ENCODE data around the gene PHPT1.

Gene PHPT1

DNA sequence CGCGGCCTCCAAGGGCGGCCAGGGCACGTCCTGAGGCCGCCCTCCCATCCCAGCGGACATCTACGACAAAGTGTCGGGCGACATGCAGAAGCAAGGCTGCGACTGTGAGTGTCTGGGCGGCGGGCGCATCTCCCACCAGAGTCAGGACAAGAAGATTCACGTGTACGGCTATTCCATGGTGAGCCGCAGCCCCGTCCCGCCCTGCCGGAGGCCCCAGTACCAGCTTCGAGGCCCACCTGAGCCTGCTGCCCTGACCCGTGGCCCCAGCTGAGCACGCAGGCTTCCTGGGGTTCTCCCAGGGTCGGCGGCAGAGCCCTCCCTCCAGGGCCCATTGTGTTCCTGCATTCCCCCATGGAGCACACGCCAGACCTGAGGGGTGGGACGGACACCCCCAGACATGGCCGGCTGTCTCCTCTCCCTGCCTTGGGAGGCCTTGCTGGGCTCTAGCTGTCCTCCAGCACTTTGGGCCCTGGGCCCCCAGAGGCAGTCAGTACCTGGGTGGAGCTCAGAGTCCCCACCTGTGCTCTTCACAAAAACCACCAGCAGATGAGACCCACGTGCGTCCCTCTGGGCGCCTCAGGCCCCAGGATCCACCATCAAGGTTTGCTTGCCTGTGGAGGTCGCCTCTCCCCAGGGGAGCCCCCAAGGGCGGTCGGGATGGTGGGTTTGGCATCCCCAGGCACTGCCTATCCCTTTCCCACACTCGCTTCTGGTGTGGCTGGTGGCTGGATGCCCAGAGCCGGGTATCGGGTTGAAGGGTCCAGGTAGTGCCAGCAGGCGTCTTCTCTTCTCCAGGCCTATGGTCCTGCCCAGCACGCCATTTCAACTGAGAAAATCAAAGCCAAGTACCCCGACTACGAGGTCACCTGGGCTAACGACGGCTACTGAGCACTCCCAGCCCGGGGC, 1.0 kb downstream of the PHPT1 start:
- no peak for DNase-seq

DNA sequence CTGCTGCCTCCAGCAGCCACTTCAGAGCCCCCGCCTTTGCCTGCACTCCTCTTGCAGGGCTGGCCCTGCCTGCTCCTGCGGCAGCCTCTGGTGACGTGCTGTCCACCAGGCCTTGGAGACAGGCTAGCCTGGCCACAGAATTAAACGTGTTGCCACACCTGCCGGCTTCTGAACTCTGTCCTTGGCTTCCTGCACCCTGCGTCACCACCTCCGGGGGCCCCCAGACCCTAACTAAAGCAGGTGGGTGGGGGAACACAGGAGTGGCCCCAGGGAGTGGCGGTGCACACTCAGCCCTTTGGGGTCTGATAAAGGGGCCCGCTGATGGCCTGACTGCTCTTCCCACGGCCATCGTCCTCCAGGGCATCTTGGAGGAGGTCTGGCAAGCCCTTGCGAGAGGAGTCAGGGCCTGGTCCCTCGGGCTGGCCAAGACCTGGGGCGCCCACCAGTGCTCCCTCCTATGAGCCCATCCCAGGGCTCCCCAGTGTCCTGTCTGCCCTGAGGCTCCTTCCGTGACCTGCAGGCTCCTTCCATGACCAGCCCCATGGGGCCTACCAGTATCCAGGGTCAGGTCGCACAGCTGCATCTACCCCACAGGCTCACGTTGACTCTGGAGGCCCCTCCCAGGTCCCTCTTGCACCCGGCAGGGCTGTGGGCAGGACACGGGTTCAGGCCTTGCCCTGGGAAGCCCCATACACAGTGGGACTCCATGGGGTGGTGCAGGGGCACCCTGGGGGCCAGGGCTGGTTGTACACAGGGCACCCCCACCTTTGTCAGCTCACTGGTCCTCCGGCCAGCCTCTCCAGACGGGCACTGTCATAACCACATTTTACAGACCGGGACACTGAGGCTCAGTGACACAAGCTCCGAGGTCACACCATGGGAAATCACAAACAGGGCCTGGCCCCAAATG, 1.9 kb downstream of the PHPT1 start:
- DNase-seq = no peak

- DNase-seq = no peak
Measured at GRCh38 chr9:136851941-136852663, 2.9 kb downstream of the PHPT1 start, which contains the start of gene MAMDC4. MAMDC4 (plus strand) TSS chr9:136852346; CDS start chr9:136852417, 71 bp downstream.

DNA sequence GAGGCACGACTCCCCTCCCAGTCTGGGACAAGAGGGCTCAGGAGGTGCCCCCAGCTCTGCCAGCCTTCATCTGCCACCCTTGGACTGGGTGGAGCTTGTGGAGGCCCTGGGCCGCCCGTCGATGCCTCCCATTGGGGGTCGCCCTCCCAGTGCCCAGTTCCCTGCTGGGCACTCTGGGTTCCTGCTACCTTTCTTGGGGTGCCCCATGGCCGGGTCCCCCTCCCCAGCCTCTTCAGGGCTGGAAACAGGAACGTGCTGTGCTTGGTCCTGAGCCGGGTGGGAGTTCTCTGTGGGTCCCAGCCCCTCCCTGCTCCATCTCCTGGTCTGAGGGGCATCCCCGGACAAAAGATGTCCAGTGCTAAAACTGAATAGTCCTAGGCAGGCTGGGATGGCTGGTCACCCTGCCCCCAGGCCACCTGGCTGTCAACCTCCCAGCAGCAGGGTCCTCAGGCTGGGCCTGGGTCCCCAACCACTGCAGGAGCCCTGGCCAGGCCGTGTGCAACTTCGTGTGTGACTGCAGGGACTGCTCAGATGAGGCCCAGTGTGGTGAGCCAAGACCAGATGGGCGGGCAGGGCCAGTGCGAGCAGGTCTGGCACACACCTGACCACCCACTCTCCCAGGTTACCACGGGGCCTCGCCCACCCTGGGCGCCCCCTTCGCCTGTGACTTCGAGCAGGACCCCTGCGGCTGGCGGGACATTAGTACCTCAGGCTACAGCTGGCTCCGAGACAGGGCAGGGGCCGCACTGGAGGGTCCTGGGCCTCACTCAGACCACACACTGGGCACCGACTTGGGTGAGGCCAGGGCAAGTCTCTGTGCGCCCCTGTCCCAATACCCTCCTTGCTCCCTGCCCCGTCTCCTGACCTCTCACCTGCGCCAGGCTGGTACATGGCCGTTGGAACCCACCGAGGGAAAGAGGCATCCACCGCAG, 3.7 kb downstream of the PHPT1 start:
- DNase-seq = no peak

DNA sequence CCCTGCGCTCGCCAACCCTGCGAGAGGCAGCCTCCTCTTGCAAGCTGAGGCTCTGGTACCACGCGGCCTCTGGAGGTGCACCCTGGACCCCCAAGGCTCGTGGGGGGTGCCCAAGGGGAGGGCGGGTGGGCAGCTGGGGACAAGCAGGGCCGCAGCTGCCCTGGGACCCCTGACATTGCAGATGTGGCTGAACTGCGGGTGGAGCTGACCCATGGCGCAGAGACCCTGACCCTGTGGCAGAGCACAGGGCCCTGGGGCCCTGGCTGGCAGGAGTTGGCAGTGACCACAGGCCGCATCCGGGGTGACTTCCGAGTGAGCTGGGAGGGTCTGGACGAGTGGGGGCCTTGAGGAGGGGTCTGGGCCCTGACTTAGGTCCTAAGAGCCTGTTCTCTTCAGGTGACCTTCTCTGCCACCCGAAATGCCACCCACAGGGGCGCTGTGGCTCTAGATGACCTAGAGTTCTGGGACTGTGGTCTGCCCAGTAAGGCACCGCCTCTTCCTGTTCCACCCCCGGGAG, 4.4 kb downstream of the PHPT1 start:
- DNase-seq = no peak

DNA sequence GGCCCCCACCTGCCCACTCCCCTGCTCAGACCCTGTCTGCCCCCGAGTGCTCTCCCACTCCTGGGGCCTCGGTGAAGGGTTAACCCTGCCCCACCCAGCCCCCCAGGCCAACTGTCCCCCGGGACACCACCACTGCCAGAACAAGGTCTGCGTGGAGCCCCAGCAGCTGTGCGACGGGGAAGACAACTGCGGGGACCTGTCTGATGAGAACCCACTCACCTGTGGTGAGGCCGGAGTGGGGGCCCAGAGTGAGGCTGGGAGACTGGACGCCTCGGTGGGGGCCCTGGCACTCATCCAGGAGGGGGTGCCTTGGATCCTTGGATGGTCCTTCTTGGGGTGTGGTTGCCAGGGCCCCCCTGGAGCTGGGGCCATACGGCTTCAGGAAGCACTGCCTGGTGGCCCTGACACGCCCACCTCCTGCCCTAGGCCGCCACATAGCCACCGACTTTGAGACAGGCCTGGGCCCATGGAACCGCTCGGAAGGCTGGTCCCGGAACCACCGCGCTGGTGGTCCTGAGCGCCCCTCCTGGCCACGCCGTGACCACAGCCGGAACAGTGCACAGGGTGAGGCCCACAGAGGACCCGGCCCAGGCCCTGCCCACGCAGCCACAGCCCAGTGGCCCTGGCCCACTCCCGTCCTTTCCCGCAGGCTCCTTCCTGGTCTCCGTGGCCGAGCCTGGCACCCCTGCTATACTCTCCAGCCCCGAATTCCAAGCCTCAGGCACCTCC, 5.1 kb downstream of the PHPT1 start:
- DNase-seq = no peak

DNA sequence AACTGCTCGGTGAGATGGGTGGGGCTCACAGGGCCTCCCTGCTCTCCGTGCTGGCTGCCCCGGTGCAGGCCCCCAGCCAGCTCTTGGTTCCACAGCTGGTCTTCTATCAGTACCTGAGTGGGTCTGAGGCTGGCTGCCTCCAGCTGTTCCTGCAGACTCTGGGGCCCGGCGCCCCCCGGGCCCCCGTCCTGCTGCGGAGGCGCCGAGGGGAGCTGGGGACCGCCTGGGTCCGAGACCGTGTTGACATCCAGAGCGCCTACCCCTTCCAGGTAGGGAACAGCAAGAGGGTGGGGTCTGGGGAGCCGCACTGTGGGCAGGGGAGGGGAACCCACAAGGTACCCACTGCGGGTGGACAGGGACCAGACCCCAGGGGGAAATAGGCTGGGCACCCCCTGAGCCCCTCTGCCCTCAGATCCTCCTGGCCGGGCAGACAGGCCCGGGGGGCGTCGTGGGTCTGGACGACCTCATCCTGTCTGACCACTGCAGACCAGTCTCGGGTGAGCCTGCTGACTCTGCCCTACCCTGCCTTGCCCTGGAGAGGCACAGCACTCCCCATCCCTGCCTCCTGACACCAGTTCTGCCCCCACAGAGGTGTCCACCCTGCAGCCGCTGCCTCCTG, 5.7 kb downstream of the PHPT1 start:
- DNase-seq = no peak

DNA sequence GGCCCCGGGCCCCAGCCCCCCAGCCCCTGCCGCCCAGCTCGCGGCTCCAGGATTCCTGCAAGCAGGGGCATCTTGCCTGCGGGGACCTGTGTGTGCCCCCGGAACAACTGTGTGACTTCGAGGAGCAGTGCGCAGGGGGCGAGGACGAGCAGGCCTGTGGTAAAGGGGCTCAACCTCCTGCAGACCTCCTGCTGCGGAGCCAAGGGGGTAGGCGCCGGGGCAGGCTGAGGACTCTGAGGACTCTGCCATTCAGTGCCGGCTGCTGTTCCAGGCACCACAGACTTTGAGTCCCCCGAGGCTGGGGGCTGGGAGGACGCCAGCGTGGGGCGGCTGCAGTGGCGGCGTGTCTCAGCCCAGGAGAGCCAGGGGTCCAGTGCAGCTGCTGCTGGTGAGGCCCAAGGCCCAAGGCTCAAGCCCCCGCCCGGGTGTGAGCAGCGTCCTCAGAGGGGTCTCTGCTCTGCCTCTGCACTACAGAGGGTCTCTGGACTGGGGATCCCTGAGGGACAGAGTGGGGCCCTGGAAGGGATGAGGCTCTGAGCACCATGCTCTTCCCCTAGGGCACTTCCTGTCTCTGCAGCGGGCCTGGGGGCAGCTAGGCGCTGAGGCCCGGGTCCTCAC, 6.4 kb downstream of the PHPT1 start:
- DNase-seq = no peak

- no peak for DNase-seq
Measured at GRCh38 chr9:136856079-136856476, 6.9 kb downstream of the PHPT1 start.

DNA sequence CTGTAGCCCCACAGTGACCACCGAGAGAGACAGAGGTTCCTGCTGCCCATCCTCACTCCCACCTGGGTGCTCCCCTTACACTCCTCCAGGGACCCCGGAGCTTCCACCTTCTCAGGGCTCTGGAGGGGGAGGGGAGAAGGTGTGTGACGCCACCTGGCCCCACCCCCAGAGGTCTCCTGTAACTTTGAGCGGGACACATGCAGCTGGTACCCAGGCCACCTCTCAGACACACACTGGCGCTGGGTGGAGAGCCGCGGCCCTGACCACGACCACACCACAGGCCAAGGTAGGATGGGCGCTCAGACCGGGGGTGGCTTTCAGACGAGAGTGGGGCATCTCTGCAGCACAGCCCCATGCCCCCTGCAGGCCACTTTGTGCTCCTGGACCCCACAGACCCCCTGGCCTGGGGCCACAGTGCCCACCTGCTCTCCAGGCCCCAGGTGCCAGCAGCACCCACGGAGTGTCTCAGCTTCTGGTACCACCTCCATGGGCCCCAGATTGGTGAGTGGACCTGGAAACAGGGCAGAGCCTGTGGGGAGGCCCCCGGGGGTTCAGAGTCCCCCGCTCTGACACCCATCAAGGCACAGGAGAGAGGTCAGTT, 7.4 kb downstream of the PHPT1 start:
- no peak for DNase-seq

- no peak for DNase-seq
Measured at GRCh38 chr9:136857166-136857565, 8.0 kb downstream of the PHPT1 start.

- DNase-seq = no peak
Measured at GRCh38 chr9:136857581-136858412, 8.6 kb downstream of the PHPT1 start.

DNA sequence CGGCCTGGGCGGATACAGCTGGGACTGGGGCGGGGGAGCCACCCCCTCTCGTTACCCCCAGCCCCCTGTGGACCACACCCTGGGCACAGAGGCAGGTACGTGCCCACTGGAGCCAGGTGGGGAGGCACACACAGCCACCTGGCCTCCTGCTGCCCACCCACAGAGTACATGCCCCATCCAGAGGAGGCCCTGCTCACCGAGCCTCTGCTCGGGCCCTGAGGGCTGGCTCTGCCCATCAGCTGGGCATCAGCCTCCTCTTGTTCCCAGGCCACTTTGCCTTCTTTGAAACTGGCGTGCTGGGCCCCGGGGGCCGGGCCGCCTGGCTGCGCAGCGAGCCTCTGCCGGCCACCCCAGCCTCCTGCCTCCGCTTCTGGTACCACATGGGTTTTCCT, 9.2 kb downstream of the PHPT1 start:
- DNase-seq = no peak

DNA sequence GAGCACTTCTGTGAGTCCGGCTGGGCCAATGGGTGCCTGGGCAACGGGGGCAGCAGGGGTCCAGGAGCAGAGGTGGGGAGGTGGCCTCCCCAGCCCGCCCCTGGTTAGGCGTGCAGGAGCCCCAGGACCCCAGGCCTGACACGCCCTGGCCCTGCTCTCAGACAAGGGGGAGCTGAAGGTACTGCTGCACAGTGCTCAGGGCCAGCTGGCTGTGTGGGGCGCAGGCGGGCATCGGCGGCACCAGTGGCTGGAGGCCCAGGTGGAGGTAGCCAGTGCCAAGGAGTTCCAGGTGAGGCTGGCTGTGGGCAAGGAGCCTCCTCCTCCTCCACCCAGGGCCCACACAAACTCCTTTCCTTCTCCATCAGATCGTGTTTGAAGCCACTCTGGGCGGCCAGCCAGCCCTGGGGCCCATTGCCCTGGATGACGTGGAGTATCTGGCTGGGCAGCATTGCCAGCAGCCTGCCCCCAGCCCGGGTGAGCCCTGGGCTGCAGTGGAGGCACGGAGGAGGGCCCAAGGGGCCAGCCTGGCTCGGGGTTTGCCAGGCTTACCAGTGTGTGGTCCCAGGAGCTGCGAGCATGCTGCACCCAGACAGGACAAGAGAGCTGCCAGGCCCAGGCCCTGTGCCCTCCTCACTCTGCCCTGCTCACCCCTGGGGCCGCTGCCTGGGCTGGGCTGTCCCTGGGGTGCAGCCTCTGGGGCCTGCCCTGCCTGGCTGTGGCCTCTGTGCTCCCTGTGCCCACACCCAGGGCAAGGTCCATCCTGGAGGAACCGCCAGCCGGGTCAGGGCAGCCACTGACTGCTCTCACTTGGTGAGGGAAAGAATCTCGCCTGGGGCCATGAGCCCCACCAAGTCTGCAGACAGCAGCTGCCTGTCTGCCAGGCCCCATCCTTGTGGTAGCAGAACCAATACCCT, 9.9 kb downstream of the PHPT1 start:
- DNase-seq = no peak

GRCh38 chr9:136860529-136860928, 11.3 kb downstream of the PHPT1 start:
- no peak for DNase-seq

- no peak for DNase-seq
Measured at GRCh38 chr9:136860933-136861873, 12.0 kb downstream of the PHPT1 start.

Data from GOT3 (cell line).